ENCODE data around the gene SRGAP2B.
"Not testable (repeated sequence)": the region's sequence is repeated elsewhere in the genome, so short reads cannot be mapped to it uniquely, and the experiment has no call there.

SRGAP2B gene

GRCh38 chr1:145053428-145053827, 41.7 kb downstream of the SRGAP2B start:
- not testable (repeated sequence) for H3K4me3 ChIP-seq (ENCODE audit: low read depth in 1 of 2, low read length in 2 of 2); H3K9me3 ChIP-seq (ENCODE audit: control insufficient read depth in 1 of 2, low read length in 2 of 2); H3K36me3 ChIP-seq (ENCODE audit: control insufficient read depth in 1 of 2, insufficient read depth in 2 of 2, low read length in 2 of 2); H3K27ac ChIP-seq (ENCODE audit: low read length); H3K27me3 ChIP-seq (ENCODE audit: low read depth, low read length); H3K4me1 ChIP-seq (ENCODE audit: control insufficient read depth in 1 of 2, insufficient read depth in 2 of 2, low read length in 2 of 2)

GRCh38 chr1:145052019-145052776, 42.9 kb downstream of the SRGAP2B start:
- H3K4me1 ChIP-seq (ENCODE audit: control insufficient read depth in 1 of 2, insufficient read depth in 2 of 2, low read length in 2 of 2); H3K27me3 ChIP-seq (ENCODE audit: low read depth, low read length); H3K36me3 ChIP-seq (ENCODE audit: control insufficient read depth in 1 of 2, insufficient read depth in 2 of 2, low read length in 2 of 2); H3K9me3 ChIP-seq (ENCODE audit: control insufficient read depth in 1 of 2, low read length in 2 of 2); H3K4me3 ChIP-seq (ENCODE audit: low read depth in 1 of 2, low read length in 2 of 2); H3K27ac ChIP-seq (ENCODE audit: low read length): not testable (repeated sequence)

- not testable (repeated sequence) for H3K4me1 ChIP-seq (ENCODE audit: control insufficient read depth in 1 of 2, insufficient read depth in 2 of 2, low read length in 2 of 2); H3K4me3 ChIP-seq (ENCODE audit: low read depth in 1 of 2, low read length in 2 of 2); H3K36me3 ChIP-seq (ENCODE audit: control insufficient read depth in 1 of 2, insufficient read depth in 2 of 2, low read length in 2 of 2); H3K27ac ChIP-seq (ENCODE audit: low read length); H3K9me3 ChIP-seq (ENCODE audit: control insufficient read depth in 1 of 2, low read length in 2 of 2); H3K27me3 ChIP-seq (ENCODE audit: low read depth, low read length)
Observed at GRCh38 chr1:145048181-145048856, 46.8 kb downstream of the SRGAP2B start.

- H3K9me3 ChIP-seq (ENCODE audit: control insufficient read depth in 1 of 2, low read length in 2 of 2); H3K27ac ChIP-seq (ENCODE audit: low read length); H3K4me3 ChIP-seq (ENCODE audit: low read depth in 1 of 2, low read length in 2 of 2); H3K4me1 ChIP-seq (ENCODE audit: control insufficient read depth in 1 of 2, insufficient read depth in 2 of 2, low read length in 2 of 2); H3K27me3 ChIP-seq (ENCODE audit: low read depth, low read length); H3K36me3 ChIP-seq (ENCODE audit: control insufficient read depth in 1 of 2, insufficient read depth in 2 of 2, low read length in 2 of 2): not testable (repeated sequence)
Observed at GRCh38 chr1:145047553-145047952, 47.6 kb downstream of the SRGAP2B start.

GRCh38 chr1:145045571-145046273, 49.4 kb downstream of the SRGAP2B start:
- not testable (repeated sequence) for H3K27me3 ChIP-seq (ENCODE audit: low read depth, low read length); H3K4me3 ChIP-seq (ENCODE audit: low read depth in 1 of 2, low read length in 2 of 2)

GRCh38 chr1:145041519-145041918, 53.6 kb downstream of the SRGAP2B start:
- not testable (repeated sequence) for H3K4me1 ChIP-seq (ENCODE audit: control insufficient read depth in 1 of 2, insufficient read depth in 2 of 2, low read length in 2 of 2); H3K9me3 ChIP-seq (ENCODE audit: control insufficient read depth in 1 of 2, low read length in 2 of 2); H3K4me3 ChIP-seq (ENCODE audit: low read depth in 1 of 2, low read length in 2 of 2); H3K27me3 ChIP-seq (ENCODE audit: low read depth, low read length); H3K27ac ChIP-seq (ENCODE audit: low read length); H3K36me3 ChIP-seq (ENCODE audit: control insufficient read depth in 1 of 2, insufficient read depth in 2 of 2, low read length in 2 of 2)

More at GRCh38 chr1:145045571-145046273, 49.4 kb downstream of the SRGAP2B start:
- not testable (repeated sequence) for H3K9me3 ChIP-seq (ENCODE audit: control insufficient read depth in 1 of 2, low read length in 2 of 2); H3K4me1 ChIP-seq (ENCODE audit: control insufficient read depth in 1 of 2, insufficient read depth in 2 of 2, low read length in 2 of 2); H3K27ac ChIP-seq (ENCODE audit: low read length); H3K36me3 ChIP-seq (ENCODE audit: control insufficient read depth in 1 of 2, insufficient read depth in 2 of 2, low read length in 2 of 2)

- not testable (repeated sequence) for H3K9me3 ChIP-seq (ENCODE audit: control insufficient read depth in 1 of 2, low read length in 2 of 2); H3K27me3 ChIP-seq (ENCODE audit: low read depth, low read length); H3K36me3 ChIP-seq (ENCODE audit: control insufficient read depth in 1 of 2, insufficient read depth in 2 of 2, low read length in 2 of 2); H3K4me1 ChIP-seq (ENCODE audit: control insufficient read depth in 1 of 2, insufficient read depth in 2 of 2, low read length in 2 of 2); H3K27ac ChIP-seq (ENCODE audit: low read length); H3K4me3 ChIP-seq (ENCODE audit: low read depth in 1 of 2, low read length in 2 of 2)
Observed at GRCh38 chr1:145036019-145036418, 59.1 kb downstream of the SRGAP2B start.

- not testable (repeated sequence) for H3K27me3 ChIP-seq (ENCODE audit: low read depth, low read length); H3K36me3 ChIP-seq (ENCODE audit: control insufficient read depth in 1 of 2, insufficient read depth in 2 of 2, low read length in 2 of 2); H3K4me1 ChIP-seq (ENCODE audit: control insufficient read depth in 1 of 2, insufficient read depth in 2 of 2, low read length in 2 of 2); H3K9me3 ChIP-seq (ENCODE audit: control insufficient read depth in 1 of 2, low read length in 2 of 2); H3K27ac ChIP-seq (ENCODE audit: low read length); H3K4me3 ChIP-seq (ENCODE audit: low read depth in 1 of 2, low read length in 2 of 2)
Observed at GRCh38 chr1:145033523-145033922, 61.6 kb downstream of the SRGAP2B start.

GRCh38 chr1:145027251-145027650, 67.9 kb downstream of the SRGAP2B start:
- H3K4me3 ChIP-seq (ENCODE audit: low read depth in 1 of 2, low read length in 2 of 2); H3K27ac ChIP-seq (ENCODE audit: low read length); H3K9me3 ChIP-seq (ENCODE audit: control insufficient read depth in 1 of 2, low read length in 2 of 2); H3K4me1 ChIP-seq (ENCODE audit: control insufficient read depth in 1 of 2, insufficient read depth in 2 of 2, low read length in 2 of 2); H3K36me3 ChIP-seq (ENCODE audit: control insufficient read depth in 1 of 2, insufficient read depth in 2 of 2, low read length in 2 of 2); H3K27me3 ChIP-seq (ENCODE audit: low read depth, low read length): not testable (repeated sequence)

- not testable (repeated sequence) for H3K36me3 ChIP-seq (ENCODE audit: control insufficient read depth in 1 of 2, insufficient read depth in 2 of 2, low read length in 2 of 2); H3K4me3 ChIP-seq (ENCODE audit: low read depth in 1 of 2, low read length in 2 of 2); H3K9me3 ChIP-seq (ENCODE audit: control insufficient read depth in 1 of 2, low read length in 2 of 2); H3K27me3 ChIP-seq (ENCODE audit: low read depth, low read length); H3K4me1 ChIP-seq (ENCODE audit: control insufficient read depth in 1 of 2, insufficient read depth in 2 of 2, low read length in 2 of 2); H3K27ac ChIP-seq (ENCODE audit: low read length)
Observed at GRCh38 chr1:145025286-145025685, 69.8 kb downstream of the SRGAP2B start.

GRCh38 chr1:145022259-145022658, 72.9 kb downstream of the SRGAP2B start:
- H3K9me3 ChIP-seq (ENCODE audit: control insufficient read depth in 1 of 2, low read length in 2 of 2); H3K4me1 ChIP-seq (ENCODE audit: control insufficient read depth in 1 of 2, insufficient read depth in 2 of 2, low read length in 2 of 2); H3K36me3 ChIP-seq (ENCODE audit: control insufficient read depth in 1 of 2, insufficient read depth in 2 of 2, low read length in 2 of 2): not testable (repeated sequence)

More at GRCh38 chr1:145022259-145022658, 72.9 kb downstream of the SRGAP2B start:
- not testable (repeated sequence) for H3K27ac ChIP-seq (ENCODE audit: low read length); H3K4me3 ChIP-seq (ENCODE audit: low read depth in 1 of 2, low read length in 2 of 2); H3K27me3 ChIP-seq (ENCODE audit: low read depth, low read length)
